Activated CD4-positive, alpha-beta T cell treated with anti-CD3 and anti-CD28 coated beads for 24 hours (primary cell): ENCODE data around the gene C2orf72.
"Not testable (repeated sequence)": the region's sequence is repeated elsewhere in the genome, so short reads cannot be mapped to it uniquely, and the experiment has no call there.

ENCODE experiments used
- DNase-seq, 2 donors: peaks; one replicate each; pipeline ENCODE4 v3.0.0-alpha.2; 2020; ENCODE audit warnings: low read depth in 2 of 2

Gene C2orf72

DNA sequence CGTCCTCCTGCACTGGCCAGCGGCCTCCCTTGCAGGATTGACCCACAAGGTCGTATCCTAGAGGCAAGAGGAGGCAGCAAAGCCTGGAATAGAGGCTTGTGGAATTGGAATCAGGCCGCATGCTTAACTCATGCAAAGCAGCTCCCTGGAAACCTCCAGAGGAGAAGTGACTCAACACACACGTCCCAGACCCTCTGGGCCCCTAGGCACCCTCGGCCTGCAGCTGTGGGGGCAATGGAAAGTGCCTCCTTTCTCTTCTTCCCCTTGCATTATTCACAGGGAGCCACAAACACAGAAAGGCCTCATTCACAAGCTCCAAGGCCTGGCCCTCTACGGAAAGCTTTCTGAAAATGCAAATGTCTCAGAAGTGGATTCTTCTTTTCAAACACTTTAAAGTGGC lies 21.8 kb upstream of the C2orf72 start:
- no peak for DNase-seq

DNA sequence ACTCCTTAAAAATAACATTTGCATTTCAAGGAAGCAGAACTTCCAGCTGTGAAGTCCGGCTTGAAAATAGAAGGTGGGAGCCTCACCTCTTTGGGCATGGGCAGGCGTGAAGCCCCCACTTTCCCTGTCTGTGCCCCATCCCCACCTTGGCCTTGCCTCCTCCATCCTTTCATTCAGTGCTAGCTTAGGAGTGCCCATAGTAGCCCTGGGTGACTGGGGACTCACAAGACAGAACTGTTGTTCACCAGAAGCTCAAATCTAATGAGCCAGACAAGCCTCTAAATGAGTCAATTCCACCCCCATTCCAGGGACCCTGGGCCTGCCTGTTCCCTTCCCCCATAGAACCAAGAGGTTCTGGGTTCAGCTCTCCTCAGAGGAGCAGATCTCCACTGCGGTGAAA lies 21.4 kb upstream of the C2orf72 start:
- DNase-seq, result no peak

DNA sequence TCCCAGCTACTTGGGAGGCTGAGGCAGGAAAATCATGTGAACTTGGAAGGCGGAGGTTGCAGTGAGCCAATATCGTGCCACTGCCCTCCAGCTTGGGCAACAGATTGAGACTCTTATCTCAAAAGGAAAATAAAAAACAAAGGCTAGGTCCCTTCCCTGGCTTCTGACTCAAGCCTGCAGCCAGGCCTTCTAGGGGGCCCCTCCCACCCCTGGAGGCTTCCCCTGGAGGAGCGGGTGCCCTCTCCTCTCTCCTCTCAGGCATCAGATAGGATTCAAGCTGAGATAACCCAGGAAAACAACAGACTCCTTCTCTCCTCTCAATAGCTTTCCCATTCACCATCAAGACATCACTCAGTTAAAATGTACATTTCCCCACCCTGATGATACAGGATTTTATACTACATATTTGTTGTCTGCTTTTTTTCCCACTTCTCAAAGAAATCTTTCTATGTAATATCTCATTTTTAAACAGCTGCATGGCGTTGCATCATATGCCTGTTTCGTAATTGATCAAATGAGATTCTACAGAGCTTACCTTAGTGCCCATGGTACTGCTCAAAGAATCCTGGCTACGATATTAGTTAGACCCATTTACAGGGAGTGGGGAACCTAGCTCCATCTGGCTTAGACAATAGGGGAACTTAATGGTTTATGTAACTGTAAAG lies 20.6 kb upstream of the C2orf72 start:
- no peak for DNase-seq

DNA sequence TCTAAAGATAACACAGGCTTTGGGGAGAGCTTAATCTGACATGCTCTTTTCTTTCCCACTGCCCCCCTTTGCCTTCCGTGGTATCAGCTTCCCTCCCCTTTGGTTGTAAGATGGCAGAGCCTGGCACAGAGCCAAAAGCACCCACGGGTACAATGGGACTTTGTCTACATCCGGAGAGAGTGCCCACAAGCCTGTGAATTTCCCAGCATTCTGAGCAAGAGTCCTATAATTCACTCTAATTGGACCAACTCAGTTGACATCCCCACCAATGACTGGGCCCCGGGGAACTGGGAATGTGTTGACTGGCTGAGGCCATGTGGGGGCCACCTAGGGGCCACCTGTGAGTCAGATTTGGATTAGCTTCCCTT lies 20.1 kb upstream of the C2orf72 start:
- DNase-seq, result no peak

DNA sequence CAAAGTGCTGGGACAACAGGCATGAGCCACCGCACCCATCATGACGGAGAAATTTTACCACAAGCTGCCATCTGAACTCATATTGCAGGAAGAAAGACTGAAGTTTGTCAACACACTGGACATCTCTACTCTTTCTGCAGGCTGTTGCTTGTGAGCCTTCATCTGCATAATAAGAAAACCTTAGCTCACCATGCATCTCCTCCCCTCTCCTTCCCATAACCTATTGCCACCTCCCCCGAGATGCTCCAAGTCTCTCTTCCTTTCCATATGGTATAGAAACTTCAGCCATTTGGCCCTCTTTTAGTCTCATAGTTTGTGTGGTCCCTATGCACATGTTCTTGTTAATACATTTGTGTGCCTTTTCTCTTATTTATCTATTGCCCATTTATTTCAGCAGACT lies 19.1 kb upstream of the C2orf72 start:
- DNase-seq, result no peak

DNA sequence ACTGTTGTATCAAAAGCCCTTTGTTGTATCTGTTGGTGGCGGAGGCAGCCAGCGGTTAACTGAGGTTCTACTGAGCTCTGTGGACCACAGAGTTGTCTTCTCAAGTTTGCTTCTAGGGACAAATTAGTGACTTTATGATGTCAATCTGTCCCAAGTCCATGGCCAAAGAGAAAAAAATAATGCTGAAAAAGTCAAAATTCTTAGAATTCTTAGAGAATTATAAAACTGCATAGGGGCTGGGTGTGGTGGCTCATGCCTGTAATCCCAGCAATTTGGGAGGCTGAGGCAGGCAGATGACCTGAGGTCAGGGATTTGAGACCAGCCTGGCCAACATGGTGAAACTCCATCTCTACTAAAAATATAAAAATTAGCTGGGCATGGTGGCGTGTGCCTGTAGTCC lies 12.3 kb upstream of the C2orf72 start:
- not testable (repeated sequence) for DNase-seq

DNA sequence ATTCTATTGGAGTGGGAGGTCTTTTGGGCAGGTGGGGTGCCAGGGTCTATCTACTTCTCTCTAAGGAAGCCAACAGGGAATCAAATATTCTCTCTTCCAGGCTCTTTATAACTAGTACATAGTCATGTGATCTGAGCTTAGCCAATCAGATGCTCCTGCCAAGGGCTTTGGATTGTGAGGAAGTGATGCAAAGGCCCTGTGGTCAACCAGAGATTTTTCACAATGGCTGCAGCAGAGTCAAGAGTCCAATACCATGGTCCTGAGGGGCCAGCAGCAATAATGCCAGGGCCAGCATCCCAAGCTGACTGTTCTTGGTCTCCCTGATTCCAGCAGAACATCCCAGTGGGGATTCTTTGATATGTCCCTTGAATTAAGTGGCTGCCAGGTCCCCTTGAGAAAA lies 8.4 kb upstream of the C2orf72 start:
- no peak for DNase-seq

DNA sequence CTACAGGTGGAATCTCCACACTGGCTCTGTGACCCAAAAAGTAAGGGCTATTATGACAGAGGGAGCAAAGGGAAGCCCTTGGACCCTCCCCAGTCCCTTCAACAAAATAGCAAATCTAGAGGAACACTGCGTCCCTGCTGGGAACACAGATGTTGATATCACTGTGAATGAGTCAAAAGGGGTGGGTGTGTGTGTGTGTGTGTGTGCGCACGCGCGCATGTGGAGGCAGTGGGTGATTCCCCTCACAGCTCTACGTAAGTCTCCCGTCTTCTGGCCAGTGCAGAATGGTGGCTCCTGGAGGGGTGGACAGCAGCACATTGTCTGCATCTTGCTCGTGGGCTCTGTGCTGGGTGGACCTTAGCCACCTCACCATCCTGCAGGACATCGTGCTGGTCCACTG lies 7.8 kb upstream of the C2orf72 start:
- no peak for DNase-seq

DNA sequence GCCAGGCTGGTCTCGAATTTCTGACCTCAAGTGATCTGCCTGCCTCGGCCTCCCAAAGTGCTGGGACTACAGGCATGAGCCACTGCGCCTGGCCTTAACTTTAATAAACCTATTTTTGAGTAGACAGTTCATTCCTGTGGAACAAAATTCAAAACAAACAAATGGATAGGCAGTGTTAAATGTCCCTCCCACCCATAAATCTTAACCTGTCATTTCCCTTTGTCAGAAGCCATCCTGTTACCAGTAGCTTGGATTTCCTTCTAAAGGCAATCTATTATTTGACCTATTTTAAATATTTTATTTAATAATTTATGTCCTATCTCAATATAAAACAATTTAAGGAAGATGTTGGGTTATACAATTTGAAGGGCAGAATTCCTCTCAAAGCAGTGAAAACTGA lies 6.6 kb upstream of the C2orf72 start:
- no peak for DNase-seq

DNA sequence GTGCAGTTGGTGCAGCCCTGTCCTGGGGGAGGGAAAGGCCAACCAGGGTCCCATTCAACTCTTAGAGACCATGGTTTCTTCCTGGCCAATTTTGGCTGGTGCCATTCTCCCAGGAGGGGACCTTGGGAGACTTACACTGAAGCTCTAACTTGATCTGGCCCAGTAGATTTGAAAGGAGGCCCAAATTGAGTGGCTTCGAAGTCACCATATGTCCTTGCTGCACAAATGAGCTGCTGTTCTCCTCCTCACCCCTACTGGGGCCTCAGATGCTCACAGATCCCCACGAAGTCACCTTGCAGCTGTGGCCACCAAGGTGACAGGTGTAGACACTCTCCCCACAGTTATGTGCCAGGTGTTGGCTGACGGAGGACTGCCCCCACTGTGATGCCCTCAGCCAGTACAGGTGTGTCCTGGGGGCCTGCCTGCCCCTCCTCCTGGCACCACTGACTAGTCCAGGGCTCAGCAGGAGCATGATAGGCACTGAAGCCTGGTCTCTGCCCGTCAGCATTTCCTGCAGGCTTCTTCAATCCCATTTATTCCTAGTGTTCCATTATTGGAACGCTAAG lies 4.7 kb upstream of the C2orf72 start:
- no peak for DNase-seq

DNA sequence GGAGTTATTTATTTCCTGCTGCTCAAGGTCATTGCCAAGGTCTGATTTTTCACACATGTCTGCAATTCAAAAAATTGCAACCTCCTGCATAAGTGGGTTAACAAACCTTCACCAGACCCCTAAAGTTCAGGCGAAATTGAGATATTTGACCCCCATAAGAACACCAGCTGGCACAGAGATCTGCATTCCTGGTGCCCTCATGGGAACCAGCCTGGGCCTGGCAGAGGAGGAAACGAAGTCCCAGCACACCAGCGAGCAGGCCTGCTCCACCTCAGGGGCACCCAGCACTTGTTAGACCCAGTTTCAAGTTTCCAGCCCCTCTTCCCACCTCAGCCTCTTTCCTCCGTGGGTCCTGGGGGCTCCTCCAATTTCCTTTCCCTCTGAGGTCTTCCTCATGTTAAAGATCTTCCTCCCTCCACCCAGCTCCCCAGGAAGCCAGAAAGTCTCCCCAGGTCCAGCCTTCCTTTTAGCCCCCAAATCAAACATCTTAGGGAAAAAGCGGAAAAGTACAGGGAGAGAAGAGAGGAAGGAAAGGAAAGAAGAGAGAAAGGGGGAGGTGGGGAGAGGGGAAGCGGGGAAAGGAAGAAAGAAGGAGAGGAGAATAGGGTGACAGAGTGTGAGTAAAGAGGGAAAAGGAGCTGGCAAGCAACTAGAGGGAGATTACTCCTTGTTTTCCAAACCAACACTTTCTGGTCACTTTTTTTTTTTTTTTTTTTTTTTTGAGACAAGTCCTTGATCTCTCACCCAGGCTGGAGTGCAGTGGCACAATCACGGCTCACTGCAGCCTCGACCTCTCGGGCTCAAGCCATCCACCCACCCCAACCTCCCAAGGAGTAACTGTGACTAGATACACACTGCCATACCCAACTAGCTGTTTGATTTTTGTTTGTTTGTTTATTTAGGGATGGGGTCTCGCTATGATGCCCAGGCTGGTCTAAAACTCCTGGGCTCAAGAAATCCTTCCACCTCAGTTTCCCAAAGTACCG lies 3.9 kb upstream of the C2orf72 start:
- DNase-seq, result no peak

DNA sequence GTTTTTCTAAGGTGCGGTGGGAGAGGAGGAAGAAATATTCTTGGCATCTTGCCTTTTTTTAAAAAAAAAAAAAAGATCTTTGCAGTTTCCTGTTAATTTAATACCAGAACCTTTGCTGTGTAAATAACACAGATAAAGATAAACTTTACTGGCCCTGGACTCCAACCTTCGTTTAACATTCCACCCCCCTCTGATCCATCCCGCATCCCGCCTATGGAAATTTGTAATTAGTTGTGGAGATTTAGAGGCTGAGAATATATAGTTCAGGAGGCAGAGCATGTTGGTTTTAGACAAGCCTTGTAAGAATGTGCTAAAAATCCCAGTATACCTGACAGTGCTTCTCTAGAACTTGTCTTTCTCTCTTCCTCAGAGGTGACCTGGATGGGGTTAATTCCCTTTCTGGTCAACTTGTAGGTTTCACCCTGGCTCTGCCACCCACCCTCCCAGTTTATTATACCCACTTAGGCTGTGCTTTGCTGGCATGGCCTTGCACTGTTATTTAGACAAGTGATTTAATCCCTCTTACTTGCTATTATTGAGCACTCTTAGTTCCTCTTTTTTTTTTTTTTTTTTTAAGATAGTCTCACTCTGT lies 2.9 kb upstream of the C2orf72 start:
- DNase-seq, result no peak

DNA sequence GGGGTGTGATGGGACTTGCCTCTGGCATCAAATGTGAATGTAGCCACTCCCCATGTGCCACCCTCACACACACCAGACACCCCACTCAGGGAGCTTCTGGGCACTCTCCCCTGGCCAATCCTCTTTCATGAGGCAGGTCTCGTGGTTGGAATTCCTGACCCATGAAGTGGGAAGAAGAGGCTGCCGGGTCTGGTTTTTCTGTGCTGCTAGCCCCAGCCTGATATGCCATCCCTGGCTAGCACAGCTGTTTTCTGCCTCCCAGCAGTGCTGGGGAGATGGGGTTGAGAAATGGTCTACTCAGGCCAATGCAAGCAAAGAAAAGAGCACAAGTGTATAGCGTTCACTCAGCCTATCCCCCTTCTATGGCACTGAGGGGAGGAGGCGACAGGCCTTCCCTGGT lies 1.2 kb upstream of the C2orf72 start:
- no peak for DNase-seq

DNA sequence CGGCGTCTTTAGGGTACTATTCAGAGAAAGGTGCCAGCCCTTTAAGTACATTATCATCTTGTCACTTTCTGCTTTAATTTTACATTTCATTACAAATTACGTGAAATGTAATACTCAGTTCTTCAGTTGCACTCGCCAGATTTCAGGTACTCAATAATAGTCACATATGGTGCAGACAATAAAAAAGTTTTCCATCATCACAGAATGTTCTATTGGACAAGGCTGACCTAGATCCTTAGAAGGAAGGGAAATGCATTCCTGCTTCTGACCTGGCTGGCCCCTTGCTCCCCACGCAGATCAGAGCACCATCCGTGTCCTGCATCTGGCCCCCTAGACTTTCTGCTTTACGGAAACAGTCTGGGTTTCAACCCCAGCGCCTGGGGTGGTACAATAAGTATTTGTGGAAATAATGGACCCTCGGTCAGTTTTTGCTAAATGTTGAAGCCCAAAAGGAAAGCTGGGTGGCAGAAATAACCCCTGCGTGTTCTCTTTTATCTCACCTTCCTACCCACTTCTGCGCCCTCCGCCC lies 681 bp upstream of the C2orf72 start:
- DNase-seq, result no peak

DNA sequence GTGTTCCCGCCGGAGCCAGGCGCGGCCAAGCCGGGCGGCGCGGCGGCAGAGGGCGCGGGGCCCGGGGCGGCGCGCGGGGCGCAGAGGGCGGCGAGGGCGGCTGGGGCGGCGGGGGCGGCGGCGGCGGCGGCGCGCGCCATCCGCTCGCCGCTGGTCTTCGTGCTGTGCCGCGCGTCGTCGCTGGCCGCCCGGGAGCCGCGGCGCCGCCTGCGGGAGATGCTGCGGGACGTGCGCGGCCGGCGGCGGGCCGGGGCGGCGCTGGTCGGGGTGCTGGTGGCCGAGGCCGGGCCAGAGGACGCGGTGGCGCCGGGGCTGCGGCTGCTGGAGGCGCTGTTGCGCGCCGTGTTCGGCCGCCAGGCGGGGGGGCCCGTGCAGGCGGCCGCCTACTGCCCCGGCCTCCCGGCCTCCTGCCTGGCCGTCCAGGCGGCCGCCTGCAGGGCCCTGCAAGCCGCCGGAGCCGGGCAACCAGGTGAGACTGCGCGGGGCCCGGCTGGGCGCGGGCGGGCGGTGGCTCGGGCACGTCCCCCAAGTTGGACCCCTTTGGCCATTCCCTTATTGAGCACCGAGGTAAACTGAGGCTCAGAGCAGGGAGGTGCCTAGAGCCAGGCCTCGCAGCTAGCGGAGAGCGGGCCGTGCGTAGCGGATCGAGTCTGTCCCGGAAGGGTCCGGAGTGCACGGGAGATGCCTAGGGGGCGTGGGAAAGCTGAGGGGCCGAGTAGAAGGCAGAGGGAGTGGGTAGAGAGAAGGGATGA lies 584 bp downstream of the C2orf72 start:
- no peak for DNase-seq

DNA sequence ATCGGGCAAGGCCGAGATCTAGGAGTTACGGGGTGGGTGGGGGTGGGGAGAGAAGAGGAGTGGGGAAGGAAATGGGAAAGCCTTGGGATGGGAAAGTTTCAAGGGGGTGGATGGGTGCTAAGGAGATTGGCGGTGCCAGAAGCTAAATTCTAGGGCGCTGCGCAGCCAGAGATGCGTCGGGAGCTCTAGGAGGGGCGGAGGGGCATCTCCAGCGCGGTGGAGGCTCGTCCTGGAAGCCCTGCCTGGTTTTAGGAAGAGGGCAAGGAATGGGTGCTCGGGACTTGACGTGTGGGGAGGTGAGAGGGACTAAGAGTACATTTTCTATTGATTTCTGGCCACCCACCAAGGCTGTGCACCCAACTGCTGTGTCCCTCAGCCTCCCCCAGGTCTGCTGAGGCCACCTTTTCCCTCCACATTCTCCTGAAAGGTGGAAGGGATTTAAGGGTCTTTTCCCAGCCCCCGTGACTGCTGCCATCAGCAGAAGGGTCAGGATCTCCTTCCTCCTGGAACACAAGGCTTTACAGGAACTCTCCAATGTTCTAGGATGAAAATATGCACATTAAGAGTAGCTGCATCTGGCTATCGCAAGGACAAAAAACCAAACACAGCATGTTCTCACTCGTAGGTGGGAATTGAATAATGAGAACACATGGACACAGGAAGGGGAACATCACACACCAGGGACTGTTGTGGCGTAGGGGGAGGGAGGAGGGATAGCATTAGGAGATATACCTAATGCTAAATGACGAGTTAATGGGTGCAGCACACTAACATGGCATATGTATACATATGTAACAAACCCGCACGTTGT lies 1.4 kb downstream of the C2orf72 start:
- no peak for DNase-seq

DNA sequence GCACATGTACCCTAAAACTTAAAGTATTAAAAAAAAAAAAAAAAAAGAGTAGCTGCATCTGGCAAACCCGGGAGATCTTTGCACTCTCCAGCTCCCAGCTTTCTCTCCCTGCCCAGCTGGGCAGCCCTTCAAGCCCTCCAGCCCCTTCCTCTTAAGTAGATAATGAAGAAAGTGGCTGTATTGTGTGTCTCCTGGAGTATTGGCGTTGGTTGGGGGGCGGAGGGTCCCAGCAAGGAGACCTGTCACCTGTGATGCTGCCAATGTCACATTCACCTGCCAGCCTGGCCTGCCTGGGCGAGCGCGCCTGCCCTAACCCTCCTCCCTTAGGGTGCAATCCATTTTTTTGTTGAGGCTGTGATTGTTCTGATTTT lies 2.0 kb downstream of the C2orf72 start:
- DNase-seq, result no peak

DNA sequence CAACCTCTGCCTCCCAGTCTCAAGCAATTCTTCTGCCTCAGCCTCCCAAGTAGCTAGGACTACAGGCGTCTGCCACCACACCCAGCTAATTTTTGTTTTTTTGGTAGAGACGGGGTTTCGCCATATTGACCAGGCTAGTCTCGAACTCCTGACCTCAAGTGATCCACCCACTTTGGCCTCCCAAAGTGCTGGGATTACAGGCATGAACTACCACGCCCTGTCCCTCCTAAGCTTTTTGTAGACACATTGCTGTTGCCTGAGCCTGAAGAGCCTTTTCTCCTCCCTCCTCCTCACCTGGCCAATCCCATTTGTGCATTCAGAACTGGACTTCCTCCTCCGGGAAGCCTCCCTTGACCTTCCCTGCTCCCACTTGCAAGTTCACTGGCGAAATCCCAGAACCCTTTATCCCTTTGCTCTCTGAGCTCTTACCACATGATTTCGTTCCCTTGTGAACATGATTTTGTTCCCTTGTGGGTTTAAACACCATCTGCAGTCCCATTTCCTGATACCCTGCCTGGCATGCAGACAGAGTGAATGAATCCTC lies 2.6 kb downstream of the C2orf72 start:
- no peak for DNase-seq

DNA sequence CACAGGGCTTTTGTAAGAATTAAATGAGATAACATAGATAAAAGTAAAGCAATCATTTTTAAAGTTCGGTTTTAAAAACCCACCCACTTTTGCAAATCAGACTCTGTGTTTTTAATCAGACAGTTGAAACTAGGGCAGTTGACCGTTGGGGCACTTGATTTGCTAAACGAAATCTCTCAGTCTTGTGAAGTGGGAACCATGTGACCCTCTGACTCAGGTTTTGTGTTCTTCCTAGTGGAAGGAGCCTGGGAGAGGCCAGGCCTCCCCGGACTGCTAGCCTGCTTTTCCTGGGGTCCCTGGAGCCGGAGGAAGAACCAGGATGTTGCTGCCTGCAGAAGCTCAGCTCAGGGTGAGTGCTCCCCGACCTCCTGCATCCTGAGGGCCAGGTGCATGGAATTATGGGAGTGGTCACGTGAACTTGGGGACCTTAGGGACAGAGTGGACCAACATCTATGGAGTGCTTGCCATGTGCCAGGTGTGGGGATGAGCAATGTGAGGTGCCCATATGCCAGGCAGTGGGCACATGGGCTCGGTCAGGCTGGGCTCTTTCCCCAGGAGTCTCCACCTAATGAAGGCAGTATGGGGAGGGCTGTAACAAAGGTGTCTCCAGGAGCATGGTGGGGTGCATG lies 3.9 kb downstream of the C2orf72 start:
- no peak for DNase-seq

DNA sequence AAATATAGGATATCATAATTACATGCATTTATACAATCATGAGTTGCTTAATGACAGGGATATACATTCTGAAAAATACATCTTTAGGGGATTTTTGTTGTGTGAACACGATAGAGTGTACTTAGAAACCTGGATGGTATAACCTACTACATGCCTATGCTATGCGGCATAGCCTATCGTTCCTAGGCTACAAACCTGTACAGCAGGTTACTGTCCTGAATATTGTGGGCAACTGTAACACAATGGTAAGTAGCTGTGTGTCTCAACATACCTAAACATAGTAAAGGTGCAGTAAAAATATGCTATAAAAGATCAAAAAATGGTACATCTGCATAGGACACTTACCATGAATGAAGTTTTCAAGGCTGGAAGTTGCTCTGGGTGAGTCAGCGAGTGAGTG lies 6.5 kb downstream of the C2orf72 start:
- no peak for DNase-seq
